NOMO-1 treated with dmso at 0.1 percent for 144 hours (cell line): Measurements from ENCODE around the gene ORC6.

Experiments used
- DNase-seq: peaks from one replicate; lab custom pipeline; 2025; ENCODE audit not compliant: unreplicated experiment; lab: John Stamatoyannopoulos, UW

ORC6 gene

DNA sequence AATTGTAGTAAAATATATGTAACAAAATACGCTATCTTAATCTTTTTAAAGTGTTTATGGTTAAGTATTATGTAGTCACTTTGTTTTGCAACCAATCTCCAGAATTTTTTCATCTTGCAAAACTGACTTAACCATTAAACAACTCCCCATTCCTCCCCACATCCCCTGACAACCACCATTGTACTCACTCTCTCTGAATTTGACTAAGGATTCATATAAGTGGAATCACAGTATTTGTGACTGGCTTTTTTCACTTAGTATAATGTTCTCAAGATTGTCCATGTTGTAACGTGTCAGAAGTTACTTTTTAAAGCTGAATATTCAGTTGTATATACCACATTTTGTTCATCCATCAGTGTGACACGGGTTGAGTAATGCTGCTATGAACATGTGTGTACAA is 10.6 kb downstream of the ORC6 start:
- no peak for DNase-seq

DNA sequence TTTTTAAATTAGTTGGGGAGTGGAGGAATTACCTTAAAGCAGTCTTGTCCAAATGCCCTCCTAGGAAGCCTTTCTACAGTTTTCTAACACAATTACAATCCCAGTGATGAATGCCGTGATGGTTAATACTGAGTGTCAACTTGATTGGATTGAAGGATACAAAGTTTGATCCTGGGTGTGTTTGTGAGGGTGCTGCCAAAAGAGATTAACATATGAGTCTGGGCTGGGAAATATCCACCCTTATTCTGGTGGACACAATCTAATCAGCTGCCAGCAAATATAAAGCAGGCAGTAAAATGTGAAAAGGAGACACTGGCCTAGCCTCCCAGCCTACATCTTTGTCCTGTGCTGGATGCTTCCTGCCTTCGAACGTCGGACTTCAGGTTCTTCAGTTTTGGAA is 12.2 kb downstream of the ORC6 start:
- no peak for DNase-seq

DNA sequence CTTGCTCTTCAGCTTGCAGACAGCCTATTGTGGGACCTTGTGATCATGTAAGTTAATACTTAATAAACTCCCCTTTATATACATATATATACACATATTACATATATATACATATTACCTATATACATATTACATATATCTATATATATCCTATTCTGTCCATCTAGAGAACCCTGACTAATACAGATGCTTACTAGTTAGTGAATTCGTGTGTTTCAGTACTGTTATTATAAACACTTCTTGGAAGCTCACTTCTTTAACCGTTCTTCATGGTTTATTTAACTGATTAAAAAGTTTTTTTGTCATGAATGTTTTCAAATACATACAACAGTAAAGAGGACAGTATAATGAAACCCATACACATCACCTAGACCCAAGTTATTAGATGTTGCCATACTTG is 12.6 kb downstream of the ORC6 start:
- DNase-seq: no peak

DNA sequence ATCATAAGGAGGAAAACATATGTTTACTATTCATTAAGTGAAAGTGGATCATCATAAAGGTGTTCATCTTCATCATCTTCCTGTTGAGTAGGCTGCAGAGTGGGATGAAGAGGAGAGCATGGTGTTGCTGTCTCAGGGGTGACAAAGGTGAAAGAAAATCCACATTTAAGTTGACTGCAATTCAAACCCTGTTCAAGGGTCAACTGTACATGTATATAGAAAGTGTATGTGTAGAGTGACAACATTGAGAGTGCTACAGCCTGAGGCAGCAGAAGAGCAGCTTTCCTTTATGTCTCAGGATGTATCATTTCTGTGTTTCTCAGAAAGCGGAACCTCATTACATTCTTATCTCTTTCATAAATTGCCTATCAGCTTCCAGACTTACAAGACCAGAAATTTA is 17.2 kb downstream of the ORC6 start:
- no peak for DNase-seq

DNA sequence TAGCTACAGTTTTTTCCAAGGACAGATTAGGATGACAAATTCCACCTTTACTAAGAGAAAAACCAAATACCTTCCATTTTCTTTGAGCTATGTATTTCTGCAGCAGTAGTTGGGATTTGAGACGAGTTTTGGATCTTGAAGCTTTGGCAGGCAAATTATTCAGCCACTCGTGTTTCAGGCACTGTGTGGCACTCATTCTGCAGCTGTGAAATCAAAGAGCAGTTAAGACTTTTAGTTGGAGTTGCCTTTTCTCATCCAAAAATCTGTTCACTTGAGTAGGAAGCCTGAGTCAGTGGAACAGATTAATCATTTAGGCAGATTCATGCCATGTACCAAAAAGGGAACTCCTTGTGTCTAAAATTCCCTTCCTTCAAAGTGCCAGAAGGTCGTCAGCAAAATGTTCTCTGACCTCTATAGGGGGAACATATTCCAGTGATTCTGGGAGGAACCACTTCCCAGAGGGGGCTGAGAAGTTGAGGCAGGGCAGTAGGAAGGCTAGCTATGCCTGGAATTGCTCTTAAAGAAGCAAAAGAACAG is 20.1 kb downstream of the ORC6 start:
- DNase-seq: no peak

DNA sequence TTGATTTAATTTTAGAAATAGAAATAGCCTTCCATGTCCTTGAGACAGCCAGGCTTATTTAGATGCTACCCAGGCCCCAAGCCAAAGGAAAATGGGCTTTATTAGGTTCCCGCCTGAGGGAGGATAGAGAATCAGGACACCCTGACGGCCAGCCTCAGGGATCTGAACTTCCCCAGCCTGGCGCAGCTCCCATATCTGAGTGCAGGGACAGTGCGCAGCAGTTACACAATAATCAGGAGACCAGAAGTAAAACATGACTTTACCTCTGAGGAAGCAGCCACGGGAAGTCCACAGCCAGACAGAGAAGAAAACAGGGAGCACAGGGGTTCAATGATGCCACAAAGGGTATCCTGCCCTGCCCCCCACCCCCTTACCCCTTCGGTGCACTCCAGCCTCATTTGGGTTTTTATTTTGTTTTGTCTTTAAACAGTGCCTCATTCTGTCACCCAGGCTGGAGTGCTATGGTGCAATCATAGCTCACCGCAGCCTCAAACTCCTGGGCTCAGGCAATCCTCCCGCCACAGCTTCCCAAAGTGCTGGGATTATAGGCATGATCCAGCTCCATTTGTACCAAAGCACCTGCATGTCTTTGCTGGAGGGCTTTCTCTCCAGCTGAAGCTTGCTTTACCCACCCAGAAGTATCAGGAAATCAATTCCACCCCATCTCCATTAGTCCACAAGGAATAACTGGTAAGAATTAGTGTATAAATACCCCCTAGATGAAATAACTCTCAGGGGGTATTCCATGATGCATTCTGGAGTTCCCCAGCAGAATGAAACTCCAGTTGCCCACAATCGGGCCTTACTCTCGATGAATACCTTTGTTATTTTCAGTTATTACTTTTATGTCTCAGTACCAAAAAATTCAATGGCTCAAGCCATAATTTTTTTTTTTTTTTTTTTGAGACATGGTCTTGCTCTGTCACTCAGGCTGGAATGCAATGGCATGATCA is 21.9 kb downstream of the ORC6 start:
- DNase-seq: no peak

DNA sequence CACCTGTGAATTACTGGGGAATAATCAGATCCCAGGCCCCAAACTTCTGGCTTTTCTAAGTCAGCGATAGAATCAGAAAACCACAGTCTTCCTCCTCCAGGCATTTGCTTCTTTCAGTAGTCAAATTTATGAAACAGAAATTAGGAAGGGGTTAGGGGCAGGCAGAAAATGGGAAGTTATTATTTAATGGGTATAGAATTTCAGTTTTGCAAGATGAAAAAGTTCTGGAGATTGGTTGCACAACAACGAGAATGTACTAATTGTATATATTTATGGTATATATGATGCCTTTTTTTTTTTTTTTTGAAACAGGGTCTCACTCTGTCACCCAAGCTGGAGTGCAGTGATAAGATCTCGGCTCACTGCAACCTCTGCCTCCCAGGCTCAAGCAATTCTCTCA is 23.5 kb downstream of the ORC6 start:
- peak; percentile 44 for DNase-seq

DNA sequence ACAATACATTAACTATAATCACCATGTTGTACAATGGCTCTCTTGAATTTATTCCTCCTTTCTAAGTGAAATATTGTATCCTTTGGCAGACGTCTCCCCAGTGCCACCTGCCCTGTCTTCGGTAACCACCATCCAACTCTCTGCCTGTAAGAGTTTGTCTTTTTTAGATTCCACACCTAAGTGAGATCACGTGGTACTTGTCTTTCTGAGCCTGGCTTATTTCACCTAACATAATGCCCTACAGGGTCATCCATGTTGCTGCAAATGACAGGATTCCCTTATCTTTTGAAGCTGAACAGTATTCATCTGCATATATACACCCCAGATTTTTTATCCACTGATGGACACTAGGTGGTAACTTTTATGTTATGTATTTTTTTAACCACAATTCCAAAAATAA is 24.2 kb downstream of the ORC6 start:
- no peak for DNase-seq

DNA sequence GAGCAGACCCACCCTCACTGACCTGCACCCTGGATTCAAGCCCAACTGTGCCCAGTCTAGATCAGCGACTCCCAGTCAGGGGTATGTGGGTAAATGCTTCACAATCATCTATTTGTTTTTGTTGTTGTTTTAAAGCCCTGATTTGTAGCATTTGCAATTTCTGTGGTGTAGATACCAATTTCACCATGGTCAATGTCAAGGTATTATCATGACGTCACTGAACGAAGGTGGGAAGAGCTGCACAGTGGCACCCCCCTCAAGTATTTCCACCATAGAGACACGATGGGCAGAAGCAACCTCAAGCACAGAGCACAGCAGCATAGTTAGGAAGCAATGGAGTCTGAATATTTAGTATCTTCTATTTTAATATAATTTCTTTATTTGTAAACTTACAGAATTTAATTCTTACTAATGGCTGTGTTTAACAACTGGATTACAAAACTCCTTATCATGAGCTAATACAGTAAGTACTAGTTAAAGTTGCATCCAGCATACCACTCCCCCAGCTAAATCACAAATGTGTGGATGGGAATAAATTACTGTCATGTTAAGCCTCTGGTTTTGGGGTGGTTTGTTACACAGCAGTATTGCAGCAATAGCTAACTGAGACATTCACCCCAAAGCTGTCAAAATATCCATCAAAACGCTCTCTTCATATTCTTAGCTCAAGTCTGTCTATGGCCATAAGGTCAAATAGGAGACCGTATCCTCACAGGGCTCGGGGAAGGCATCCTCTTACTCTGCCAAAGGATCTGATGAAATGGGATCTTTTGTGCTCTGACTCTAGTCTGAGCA is 25.5 kb downstream of the ORC6 start:
- no peak for DNase-seq

DNA sequence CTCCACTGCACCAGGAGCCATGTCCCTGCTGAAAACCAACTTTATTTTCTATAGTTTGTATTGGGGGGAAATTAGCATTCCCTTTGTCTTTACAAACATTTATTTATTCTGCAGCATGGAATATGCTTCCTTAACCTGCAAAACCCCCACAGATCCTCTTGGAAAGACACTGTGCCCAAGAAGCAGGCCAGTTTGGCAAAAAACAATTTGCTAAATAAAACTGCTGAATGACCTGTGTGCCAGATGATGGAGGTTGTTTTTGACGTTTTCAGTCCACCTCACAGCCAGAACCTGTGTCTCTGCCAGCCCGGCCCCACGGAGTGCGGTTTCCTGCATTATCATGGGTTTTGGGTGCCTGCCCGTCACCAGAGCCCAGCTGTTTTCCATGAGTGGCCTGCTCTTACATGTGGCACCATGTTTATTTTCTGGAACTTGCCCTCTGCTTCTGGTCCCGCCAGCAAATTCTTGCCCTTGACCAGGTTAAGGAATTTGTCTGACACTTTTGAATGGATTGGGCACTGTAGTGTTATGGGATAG is 26.4 kb downstream of the ORC6 start:
- DNase-seq: no peak

DNA sequence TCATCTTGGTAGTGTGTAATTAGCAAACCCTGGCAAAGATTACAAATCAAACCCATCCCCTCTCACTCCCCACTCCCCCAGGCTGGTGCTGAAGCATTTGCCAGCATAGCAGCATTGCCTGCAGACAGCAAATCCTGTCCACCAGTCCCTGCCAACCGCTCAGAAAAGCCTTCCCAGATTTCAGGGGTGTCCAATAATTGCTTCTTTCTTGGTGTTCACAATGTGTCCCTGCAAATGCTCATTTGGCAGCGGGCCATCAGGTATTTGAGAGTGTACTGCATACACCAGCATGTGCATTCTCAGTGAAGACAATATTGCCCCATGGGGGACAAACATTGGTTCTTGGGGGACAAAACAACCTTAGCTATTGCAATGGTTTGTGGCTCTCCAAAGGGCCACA is 28.2 kb downstream of the ORC6 start:
- DNase-seq: no peak

DNA sequence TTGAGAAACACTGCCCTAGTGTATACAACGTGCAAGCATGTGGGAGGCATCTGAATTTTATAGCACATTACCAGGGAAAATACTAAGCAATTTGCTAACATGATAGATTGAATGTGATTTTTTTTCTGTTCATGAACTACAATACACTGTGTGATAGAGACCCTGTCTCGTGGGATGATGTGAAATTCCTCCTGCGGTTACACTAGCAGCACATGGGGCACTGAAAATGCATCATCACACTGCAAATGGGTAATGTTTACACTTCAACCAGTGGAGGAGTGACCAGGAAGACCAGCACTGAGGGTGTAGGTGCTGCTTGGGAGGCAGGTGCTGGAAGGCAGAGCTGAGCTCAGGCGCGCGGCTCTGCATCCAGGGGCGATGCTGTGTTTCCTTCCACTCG is 28.8 kb downstream of the ORC6 start:
- DNase-seq: no peak

DNA sequence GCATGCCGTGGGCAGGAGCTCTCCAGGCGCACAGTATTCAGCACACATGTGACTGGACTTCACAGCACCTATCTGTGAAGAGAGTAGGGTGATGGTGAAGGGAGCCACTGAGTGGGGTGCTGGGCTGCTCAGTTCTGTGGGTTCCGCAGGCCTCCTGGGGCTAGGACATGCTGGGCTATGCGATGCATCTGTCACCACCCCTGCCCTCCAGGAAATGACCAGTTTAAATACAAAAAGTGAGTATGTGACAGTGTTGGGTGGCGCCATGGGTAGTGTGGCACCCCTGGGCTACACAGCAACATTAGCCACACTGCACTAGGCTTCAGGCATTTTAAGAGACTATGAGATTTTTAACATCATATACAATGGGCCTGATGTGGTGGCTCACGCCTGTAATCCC is 30.1 kb downstream of the ORC6 start:
- no peak for DNase-seq

DNA sequence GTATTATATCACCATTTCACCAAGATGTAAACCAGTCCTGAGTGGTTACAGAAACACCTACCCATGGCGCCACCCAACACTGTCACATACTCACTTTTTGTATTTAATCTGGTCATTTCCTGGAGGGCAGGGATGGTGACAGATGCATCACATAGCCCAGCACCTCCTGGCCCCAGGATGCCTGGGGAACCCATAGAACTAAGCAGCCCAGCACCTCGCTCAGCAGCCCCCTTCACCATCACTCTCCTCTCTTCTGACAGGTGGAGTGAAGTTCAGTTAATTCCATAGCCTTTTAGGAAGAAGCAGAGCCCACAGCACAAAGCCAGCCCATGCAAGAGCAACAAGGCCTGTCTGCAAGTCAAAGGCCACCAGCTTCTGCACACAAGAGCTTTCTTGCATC is 31.2 kb downstream of the ORC6 start:
- no peak for DNase-seq

DNA sequence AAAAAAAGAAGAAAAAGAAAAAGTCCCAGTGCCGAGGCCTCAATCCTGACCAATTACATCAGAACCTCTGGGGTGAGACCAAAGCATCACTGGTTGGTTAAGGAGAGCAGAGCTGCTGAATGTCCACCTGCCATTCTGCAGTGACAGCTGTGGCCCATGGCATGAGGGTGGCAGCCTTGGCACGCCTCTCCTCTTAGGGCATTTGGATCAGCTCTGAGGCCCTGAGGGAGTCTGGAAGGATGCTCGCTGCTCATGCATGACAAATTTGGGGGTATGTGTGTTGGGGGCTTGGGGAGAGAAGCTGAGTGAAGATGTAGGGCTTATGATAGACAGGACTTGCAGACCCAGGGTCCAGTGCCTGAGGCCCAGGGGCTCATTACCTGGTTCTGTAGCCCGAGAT is 32.4 kb downstream of the ORC6 start:
- DNase-seq: no peak

DNA sequence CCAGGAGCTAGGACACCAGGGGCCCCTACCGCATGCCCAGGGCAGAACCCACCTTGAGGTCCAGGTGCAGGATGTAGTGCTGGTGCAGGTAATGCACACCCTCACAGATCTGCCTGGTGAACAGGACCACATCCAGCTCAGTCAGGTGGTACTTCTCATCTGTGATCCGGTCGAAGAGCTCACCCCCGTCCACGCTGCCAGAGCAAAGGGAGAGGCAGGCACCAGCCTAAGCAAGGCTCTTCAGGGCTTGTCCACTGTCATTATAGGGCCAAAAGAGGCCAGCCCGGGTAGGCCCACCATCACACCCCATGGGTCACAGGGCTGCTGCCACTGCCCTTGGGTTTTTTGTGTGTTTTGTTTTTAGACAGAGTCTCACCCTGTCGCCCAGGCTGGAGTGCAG is 37.7 kb downstream of the ORC6 start:
- DNase-seq: no peak

DNA sequence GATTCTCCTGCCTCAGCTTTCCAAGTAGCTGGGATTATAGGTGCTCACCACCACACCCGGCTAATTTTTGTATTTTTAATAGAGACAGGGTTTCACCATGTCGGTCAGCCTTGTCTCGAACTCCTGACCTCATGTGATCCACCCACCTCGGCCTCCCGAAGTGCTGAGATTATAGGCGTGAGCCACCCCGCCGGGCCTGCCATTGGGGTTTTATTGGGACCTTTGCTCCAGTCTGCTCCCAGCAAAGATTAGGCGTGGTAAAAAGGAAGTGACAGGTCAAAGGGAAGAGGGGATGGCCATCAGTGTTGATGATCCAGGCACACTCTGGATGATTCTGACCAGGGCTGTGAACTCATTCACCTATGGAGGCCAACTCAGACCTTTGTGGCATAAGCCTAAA is 38.2 kb downstream of the ORC6 start:
- no peak for DNase-seq

DNA sequence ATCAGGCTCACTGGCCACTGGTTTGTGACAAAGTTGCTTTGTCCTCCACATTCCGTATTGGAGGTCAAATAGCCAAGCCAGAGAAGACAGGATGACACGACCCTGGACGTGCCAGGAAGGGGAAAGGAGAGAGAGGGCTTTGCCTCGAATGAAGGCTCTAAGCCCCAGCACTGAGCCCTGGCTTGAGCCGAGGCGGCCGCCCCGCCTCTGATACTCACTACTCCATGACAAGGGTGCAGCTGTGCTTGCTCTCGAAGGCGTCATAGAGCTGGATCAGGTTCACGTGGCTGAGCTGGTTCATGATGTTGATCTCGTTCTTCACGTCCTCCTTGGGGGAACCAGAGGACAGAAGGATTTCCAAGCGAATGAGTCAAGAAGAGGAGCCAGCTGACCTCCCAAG is 39.3 kb downstream of the ORC6 start:
- no peak for DNase-seq

DNA sequence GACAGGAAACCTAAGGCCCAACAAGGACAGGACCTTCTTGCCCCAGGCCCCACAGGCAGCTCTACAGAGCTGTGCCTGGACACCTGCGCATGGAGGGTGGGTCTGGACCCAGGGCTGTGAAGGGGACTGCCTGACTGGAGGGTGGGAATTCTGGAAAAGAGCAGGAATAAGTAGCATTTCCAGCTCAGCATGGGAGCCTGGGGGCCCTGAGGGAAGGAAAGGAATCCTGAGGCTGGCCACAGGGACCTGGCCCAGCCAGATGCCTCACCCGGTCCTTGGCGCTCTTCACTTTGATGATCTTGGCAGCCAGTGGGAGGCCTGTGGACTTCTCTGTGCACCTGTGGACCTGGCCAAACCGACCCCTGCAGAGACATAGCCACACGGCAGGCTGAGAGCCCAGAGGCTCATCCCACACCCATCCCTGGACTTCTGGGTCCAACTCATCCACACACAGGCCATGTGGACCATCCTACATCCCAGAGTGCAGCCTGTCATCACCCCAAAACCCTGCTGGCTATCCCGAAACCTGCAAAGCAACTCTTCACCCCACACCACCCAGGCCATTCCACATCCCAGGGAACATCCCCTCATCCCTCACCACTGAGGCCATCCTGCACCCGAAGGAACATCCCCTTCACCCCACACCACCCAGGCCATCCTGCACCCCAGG is 40.0 kb downstream of the ORC6 start:
- DNase-seq: no peak

DNA sequence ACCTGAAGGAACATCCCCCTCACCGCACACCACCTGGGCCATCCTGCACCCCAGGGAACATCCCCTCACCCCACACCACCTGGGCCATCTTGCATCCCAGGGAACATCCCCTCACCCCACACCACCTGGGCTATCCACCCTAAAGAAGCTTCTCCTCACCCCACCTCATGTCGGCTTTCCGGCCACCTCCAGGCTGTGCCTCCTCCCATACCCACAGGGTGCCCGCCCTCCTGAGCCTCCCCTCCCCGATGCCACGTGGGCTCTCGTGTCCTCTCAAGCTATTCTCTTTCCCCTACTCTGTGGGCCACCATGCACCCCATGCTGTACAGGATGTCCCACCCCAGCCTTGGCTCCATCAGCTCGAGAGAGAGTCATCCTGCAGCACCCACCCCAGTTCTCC is 40.7 kb downstream of the ORC6 start:
- no peak for DNase-seq
